GM21825 (cell line): Measurements from ENCODE around the gene PSMB1.
A peak's percentile ranks its signal among the peaks of the same experiment; 100 is the strongest.
"Not testable (repeated sequence)": the region's sequence is repeated elsewhere in the genome, so short reads cannot be mapped to it uniquely, and the experiment has no call there.

Experiments
- ATAC-seq: cut with Tn5 transposase; IDR thresholded peaks from one replicate; pipeline ENCODE4 v1.9.1; 2021; ENCODE audit warnings: mild to moderate bottlenecking, moderate library complexity; ENCODE audit not compliant: unreplicated experiment

PSMB1 gene

DNA sequence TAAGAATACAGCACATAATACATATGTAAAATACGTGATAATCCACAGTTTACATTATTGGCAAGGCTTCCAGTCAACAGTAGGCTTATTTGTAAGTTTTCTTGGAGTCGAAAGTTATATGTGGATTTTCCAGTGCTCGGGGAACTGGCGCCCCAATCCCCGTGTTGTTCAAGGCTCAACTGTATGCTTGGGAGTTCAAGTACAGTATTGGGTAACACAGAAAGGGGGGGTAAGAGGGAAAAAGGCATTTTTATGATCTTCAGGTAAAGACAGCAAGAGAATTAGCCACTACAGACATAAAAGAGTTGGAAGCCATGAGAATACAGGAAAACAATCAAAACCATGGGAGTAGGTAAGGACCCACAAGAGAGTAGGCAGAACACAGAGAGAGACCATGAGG, 16.4 kb downstream of the PSMB1 start:
- no peak for ATAC-seq

DNA sequence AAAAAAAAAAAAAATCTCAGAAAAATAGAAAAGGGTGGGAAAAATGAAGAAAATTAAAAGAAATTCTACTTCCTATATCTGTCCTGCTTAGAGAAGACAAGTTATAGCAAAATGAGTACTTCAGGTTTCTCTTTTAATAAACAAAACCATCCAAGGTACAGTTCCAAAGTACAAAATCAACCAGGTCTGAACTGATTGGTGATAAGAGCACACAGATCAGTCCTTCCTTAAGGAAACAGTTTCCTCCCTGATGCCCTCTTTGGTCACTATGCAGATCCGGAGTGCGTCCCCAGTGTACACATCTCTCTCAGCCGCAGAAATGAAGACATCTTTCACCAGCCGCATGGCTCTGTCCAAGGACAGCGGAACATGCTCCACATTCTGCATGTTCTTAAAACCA, 18.1 kb downstream of the PSMB1 start:
- no peak for ATAC-seq

DNA sequence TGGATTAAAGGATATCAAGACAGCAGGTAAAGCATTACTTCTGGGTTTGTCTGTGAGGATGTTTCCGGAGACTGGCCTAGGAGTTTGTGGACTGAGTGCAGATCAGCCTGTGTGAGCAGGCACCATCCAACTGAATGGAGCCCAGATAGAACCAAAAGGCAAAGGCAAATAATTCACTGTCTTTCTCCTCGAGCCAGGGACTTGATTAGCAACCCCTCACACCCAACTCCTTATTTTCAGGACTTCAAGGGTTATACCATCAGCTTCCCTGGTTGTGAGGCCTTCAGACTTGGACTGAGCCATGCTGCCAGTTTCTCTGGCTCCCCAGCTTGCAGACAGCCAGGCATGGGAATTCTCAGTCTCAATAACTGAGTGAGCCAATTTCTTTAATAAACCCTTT, 19.3 kb downstream of the PSMB1 start:
- no peak for ATAC-seq

DNA sequence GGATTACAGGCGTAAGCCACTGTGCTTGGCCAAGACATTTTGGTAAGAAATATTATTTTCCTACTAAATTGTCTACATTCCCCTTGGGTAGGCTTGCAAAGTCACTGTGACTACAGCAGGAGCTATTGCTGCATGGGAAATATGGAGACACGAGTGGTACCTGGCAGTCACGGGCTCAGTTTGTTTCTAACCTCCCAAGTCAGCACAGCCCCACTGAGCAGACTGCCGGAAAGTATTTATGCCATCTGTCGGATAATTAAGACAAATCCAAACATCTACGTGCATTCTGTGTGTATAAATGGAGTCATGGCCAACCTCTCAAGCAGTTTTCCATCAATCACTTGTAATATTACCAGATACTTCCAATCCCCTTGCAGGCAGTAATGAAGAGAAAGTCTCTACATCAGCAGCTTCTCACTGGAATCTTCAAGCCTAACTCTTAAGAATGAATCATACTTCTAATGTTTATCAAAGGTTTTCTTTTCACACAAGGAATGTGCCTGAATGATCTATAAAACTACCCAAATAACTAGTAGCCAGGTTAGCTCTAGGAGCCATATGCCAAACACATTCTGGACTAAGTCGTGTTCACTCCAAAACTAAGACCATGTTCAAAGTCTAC, 20.1 kb downstream of the PSMB1 start:
- no peak for ATAC-seq

DNA sequence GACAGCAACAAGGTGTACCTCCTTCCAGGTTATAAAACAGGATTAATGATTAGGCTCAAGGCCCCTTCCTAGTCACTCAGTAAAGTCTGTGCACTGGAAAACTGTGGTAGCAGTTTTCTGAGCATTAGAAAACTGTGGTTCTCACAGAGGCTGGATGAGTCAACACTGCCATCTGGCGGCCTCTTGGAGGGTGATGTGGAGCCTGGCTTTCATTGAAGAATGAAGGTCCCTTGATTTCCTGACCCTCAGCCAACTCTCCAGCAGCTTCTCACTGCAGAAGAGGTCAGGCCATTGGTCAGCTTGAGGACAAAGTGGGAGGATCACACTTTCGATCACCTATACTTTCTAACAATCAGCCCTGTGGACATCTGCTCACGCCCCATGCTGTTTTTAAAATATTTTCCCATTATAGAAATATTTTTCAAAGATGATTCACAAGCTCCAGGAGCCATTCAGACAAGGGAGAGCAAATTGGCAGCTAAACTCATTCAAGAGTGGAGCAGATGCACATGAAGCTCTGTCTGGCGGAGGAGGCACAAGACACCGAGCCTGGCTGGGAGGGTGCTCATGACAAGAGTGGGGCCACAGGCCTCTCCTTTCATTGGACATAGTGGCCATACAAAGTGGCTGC, 23.2 kb downstream of the PSMB1 start:
- peak; percentile 61 for ATAC-seq

DNA sequence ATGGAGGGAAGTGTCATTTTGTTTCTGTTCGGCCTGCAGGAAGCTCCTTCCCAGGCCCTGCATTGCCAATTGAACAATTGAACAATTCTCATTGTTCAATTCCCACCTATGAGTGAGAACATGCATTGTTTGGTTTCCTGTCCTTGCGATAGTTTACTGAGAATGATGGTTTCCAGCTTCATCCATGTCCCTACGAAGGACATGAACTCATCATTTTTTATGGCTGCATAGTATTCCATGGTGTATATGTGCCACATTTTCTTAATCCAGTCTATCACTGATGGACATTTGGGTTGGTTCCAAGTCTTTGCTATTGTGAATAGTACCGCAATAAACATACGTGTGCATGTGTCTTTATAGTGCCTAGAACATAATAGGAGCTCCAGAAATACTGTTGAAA, 25.1 kb downstream of the PSMB1 start:
- ATAC-seq, result not testable (repeated sequence)

DNA sequence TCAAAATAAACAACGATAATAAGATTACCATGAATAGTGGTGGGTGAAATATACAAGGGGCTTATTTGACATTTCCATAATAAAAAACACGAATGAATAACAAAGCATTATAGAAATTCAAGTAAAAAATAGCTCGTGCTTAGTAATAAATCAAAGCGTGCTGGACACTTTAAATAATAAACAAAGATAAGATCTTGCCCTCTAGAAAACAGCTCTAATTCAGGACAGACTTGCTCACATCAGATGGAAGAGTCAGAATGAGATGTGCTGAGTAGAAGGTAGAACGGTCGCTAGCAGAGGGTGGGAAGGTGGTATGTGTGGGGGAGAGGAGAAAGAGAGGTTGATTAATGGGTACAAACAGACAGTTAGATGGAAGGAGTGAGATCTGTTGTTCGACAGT, 27.3 kb downstream of the PSMB1 start:
- ATAC-seq, result no peak

DNA sequence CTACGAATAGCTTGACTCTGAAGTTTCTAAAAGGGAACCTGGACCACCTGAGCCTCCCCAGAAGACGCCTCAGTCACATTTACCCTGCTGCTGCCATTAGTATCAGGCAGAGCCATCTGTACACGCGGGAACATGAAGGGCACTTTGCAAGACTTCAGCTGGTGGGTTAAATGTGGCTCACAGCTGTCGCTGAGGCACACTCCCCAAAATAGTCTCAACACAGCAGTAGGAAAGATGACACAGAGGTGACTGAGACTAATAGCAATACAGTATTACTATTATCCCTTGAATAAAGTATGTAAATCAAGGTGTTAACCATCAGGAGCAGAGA, 29.0 kb downstream of the PSMB1 start:
- ATAC-seq, result no peak

DNA sequence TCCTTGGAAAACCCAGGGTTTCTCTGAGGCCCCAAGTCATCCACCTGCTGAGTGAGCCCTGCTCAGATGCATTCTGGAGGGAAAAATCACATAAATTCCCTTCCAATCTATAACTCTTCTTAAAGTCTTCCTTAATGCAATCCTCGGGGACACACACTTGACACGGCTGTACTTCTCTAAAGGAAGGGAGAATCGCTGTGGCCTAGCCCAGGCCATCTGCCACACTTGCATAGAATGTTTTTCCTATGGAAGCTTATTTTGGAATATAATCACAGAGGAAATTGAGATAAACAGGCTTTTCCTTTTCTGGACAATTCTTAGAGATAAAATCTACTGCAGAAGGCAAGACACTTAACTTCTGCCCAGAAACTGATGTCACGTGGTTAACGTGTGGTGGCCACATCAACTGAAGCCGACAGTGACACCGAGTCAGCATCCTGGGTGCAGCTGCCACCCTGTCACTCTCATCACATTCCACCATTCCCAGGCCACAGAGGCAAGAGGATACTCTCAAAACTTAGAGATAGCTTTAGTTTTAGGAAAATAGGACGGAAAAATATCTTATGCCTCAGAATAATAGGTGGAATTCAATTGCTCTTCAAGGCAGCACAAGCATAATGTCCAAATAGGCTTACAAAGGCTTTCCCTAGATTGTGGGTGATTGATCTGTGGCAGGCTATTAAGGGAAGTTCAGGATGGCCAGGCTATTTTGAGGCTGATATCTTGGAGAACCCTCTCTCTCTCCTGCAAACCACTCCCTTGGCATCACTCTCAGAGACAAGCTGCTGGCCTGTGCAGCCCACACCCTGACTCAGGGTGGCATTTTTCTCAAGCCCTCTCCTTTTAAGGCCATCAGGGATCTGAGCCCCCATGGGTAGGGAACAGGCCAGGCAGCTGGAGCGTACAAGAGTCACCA, 29.6 kb downstream of the PSMB1 start:
- no peak for ATAC-seq

DNA sequence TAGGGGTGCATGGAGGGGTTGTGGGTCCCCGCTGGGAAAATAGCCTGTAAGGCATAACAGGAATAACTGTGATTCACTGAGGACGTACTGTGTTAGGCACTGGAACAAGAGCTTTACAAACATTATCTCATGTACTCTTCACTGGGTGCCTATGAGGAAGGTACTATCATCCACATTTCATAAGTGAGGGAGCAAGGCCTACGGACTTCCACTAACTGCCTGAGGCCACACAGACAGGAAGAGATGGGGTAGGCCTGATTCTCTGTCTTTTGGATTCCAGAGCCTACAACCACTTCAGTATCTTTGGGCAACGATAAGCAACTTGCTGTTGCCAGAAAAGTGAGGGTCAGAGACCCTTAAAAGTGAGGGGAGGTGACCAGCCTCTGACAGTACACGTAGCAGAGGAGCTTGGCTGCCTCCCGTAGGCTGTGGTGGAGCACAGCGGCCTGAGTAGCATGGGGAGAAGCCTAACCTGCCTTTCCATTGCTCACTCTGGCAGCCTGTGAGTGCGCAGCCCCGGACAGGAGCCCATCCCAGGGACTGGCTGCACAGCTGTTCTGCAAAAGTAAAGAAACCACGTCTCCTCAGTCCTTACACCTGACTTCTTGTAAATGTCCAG, 30.4 kb downstream of the PSMB1 start:
- no peak for ATAC-seq

DNA sequence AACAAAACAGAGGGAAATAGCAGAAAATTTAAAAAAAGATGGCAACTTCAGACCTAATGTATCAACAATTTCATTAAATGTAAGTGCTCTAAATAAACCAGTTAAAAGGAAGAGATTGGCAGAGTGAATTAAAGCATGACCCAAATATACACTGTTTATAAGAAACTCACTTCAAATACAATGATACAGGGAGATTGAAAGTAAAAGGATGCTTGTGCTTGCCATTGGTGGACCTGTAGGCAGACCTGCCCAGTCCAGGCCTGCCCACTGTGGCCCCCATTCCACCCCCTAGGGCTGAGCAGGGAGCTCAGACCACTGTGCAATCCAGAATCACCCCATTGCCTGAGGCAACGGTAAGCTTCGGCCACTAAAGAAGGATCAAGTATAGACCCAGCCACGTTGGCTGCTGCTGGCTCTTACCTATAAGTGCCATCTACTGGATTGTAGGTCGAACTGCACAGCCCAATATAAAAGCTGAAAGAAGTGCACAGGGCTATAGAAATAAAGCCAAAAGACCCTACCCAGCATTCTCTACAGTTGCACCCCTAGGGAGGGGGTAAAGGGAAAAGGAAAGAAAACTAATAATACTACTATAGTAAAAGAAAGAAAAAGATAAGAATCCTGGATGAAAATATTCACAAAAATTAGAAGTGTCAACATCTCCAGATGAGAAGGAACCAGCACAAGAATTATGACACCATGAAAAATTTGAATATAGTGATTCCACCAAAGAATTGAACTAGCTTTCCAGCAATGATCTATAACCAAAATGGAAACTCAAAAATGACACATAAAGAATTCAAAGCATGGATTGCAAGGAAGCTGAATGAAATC, 36.1 kb downstream of the PSMB1 start:
- peak; percentile 94 for ATAC-seq

DNA sequence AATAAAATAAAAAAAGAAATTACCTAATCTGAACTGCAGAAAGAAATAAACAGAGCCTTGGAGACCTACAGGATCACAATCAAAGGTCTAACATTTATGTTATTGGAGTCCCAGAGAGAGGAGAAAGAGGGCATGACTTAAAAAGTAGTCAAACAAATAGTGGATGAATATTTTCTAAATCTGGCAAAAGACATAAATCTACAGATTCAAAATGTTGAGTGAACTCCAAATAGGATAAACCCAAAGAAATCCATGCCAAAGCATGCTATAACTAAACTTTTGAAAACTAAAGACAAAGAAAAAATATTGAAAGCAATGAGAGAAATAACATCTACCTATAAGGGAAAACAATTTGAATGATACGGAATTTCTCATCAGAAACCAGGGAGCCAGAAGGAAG, 38.2 kb downstream of the PSMB1 start:
- ATAC-seq, result no peak

DNA sequence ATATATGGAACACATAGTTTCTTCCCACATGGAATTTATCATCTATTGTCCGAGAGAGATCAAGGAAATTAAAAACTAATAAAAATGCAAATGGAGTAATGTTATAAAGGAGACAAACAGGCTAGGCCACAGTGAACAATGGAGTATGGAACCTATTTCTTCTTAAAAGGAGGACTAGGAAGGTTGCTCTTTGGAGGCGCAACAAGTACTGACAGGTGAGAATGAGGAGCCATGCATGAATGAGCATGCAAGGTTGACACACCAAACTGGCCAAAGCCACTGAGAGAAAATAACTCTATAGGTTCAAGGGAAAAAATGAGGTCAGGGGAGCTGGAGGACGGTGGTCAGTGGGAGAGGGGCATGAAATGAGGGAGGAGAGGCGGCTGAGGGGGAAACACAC, 40.9 kb downstream of the PSMB1 start:
- no peak for ATAC-seq

DNA sequence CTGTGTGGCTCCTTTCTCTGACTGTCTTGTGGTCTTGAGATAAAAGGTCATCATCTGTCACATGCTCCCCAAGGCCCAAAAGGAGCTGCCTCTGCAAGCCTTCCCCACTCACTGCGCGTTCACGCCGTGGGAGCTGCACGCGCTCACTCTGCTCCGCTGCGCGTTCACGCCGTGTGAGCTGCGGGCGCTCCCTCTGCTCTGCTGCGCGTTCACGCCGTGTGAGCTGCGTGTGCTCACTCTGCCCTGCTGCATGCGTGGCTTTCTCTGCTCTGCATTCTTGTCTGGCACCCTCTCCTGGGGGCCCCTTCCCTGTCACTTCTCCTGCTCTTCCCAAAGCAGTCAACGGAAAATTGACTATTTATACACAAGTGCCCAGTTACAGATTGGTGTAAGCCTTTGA, 42.5 kb downstream of the PSMB1 start:
- no peak for ATAC-seq

DNA sequence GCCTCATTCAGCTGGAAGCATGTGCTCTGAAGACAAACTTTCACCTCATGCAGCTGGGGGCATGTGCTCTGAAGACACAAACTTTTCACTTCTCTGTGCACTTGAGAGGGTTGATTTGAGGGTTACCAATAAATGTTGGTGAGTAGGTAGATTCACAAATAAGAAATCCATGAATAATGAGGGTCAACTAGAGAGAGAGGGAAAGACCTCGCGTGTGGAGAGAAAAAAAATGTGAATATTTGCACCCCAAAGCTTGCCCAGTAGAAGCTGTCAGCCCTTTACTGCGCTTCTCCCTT, 43.4 kb downstream of the PSMB1 start:
- no peak for ATAC-seq

DNA sequence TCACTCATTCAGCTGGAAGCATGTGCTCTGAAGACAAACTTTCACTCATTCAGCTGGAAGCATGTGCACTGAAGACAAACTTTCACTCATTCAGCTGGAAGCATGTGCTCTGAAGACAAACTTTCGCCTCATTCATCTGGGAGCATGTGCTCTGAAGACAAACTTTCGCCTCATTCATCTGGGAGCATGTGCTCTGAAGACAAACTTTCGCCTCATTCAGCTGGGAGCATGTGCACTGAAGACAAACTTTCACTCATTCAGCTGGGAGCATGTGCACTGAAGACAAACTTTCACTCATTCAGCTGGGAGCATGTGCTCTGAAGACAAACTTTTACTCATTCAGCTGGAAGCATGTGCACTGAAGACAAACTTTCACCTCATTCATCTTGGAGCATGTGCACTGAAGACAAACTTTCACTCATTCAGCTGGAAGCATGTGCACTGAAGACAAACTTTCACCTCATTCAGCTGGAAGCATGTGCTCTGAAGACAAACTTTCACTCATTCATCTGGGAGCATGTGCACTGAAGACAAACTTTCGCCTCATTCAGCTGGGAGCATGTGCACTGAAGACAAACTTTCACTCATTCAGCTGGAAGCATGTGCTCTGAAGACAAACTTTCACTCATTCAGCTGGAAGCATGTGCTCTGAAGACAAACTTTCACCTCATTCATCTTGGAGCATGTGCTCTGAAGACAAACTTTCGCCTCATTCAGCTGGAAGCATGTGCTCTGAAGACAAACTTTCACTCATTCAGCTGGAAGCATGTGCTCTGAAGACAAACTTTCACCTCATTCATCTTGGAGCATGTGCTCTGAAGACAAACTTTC, 44.0 kb downstream of the PSMB1 start:
- ATAC-seq, result not testable (repeated sequence)

DNA sequence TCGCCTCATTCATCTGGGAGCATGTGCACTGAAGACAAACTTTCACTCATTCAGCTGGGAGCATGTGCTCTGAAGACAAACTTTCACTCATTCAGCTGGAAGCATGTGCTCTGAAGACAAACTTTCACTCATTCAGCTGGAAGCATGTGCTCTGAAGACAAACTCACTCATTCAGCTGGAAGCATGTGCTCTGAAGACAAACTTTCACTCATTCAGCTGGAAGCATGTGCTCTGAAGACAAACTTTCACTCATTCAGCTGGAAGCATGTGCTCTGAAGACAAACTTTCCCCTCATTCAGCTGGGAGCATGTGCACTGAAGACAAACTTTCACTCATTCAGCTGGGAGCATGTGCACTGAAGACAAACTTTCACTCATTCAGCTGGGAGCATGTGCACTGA, 44.8 kb downstream of the PSMB1 start:
- ATAC-seq, result not testable (repeated sequence)

DNA sequence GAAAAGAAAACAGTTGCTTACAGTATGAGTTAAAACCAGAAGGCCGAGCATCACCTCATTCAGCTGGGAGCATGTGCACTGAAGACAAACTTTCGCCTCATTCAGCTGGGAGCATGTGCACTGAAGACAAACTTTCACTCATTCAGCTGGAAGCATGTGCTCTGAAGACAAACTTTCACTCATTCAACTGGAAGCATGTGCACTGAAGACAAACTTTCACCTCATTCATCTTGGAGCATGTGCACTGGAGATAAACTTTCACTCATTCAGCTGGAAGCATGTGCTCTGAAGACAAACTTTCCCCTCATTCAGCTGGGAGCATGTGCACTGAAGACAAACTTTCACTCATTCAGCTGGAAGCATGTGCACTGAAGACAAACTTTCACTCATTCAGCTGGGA, 45.4 kb downstream of the PSMB1 start:
- ATAC-seq, result not testable (repeated sequence)

DNA sequence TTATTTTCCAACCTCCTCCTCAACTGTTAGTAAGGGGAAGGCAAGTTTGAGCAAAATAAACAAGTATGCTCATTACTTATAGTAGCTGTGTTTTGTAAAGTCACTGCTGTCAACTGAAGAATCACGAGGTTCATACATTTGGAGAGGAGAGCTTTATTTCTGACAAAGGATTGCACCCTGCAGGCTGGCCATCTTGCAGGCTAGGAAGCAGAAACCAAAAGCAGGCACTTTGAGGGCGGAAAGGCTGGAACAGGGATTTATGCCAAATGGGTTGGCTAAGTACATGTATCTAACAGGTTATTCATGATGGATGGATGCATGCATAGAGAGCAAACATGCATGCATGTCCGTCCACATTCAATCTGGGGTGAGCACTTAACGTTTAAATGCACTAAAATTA, 46.7 kb downstream of the PSMB1 start:
- no peak for ATAC-seq

DNA sequence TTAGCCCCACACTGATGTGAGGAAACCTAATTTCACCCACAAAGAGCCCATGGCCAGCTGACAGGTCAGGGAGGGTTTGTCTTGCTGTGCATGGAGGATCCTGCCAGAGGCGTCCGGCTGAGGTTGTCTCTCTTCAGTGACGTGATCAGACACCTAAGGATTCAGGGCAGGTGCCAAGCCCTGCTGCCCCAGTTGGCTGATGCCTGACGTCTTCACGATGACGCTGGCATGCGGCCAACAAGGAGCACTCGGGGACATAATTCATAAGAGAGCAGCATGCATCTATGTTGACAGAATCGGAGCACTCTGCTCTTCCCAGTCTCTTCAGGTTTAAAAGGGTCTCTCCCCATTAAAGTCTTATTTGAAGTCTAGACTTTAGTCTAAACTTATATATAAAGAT, 47.8 kb downstream of the PSMB1 start:
- no peak for ATAC-seq
